ENCODE results near the gene LAMA3. TPM values are rescaled to one million over a fixed set of nuclear protein-coding genes. Genes with fewer than 3 reads are reported as not detected.

Gene LAMA3
- total RNA-seq, 2 donors from 2014 or later, result 31.9 to 41.3 TPM

DNA sequence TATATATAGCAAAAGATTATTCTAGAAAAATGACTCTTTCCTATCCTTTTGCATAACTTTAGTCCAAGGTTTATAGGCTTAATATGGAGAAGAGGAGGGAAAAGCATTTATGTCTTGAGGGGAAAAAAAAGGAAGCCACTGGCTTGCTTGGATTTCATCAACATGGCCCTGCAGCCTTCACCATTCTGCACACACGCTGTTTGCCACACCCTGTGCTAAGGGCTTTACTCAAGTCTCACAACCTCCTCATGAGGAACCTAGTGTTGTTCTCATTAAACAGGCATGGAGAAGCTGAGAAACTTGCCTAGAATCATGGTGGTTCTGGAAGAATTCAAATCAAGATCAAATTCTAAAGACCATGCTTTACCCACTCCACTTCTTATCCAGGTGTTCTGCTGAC, 208.0 kb downstream of the LAMA3 start:
- DNase-seq, result no peak
- H3K36me3 ChIP-seq, result no peaks in the 10 kb centered on the region
- intact Hi-C loops (cut with DNase I), result no loop called here
- H3K27ac ChIP-seq, result no peak overlapping the region
- H3K9ac ChIP-seq (ENCODE audit: low read depth in 2 of 2, low read length in 2 of 2), result no peak overlapping the region
- TF ChIP-seq, protein P1, sequence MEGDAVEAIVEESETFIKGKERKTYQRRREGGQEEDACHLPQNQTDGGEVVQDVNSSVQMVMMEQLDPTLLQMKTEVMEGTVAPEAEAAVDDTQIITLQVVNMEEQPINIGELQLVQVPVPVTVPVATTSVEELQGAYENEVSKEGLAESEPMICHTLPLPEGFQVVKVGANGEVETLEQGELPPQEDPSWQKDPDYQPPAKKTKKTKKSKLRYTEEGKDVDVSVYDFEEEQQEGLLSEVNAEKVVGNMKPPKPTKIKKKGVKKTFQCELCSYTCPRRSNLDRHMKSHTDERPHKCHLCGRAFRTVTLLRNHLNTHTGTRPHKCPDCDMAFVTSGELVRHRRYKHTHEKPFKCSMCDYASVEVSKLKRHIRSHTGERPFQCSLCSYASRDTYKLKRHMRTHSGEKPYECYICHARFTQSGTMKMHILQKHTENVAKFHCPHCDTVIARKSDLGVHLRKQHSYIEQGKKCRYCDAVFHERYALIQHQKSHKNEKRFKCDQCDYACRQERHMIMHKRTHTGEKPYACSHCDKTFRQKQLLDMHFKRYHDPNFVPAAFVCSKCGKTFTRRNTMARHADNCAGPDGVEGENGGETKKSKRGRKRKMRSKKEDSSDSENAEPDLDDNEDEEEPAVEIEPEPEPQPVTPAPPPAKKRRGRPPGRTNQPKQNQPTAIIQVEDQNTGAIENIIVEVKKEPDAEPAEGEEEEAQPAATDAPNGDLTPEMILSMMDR (IDR thresholded peaks at IDR 0.05), result no peak
- H3K4me3 ChIP-seq, result no peak overlapping the region
- no peaks in the 10 kb centered on the region for H3K9me3 ChIP-seq
- no peaks in the 10 kb centered on the region for H3K27me3 ChIP-seq
- no peaks in the 10 kb centered on the region for H3K4me1 ChIP-seq

DNA sequence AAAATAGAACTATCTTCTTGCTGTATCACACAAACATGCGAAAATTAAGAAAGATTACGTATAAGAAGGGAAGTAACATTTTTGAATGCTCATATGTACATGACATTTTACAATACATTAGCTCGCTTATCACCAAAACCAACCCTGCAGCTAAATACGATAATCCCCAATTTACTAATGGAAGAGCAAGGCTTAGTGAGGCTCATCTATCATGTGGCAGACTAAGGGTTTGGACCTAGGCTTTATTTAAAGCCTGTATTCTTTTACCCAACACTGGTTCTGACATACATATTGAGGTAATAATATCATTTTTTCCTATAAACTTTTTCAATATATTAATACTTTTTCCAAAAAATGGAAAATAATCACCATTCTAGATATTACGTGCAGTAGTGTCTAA, 208.5 kb downstream of the LAMA3 start:
- DNase-seq, result no peak
- TF ChIP-seq, protein P1 (IDR thresholded peaks at IDR 0.05), result no peak
- H3K9me3 ChIP-seq, result no peaks in the 10 kb centered on the region
- intact Hi-C loops (cut with DNase I), result no loop called here
- no peaks in the 10 kb centered on the region for H3K36me3 ChIP-seq
- H3K4me3 ChIP-seq, result no peak overlapping the region
- H3K9ac ChIP-seq (ENCODE audit: low read depth in 2 of 2, low read length in 2 of 2), result no peak overlapping the region
- no peaks in the 10 kb centered on the region for H3K27me3 ChIP-seq
- no peak overlapping the region for H3K27ac ChIP-seq
- no peaks in the 10 kb centered on the region for H3K4me1 ChIP-seq

DNA sequence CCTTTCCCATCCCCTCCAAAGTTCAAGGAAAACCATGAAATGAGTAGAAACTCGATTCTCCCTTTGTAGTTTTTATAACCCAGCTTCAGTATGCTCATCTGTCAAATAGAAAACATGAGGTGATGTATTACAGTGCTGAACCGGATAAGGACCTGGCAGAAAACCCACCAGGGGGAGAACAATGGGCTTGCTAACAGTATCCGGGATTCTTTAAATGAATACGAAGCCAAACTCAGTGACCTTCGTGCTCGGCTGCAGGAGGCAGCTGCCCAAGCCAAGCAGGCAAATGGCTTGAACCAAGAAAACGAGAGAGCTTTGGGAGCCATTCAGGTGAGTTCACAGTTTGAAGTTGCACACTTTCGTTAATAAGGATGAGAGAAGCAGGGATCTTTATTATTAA, 211.7 kb downstream of the LAMA3 start:
- H3K27me3 ChIP-seq, result no peaks in the 10 kb centered on the region
- intact Hi-C loops (cut with DNase I), result no loop called here
- no peak overlapping the region for H3K9ac ChIP-seq (ENCODE audit: low read depth in 2 of 2, low read length in 2 of 2)
- H3K36me3 ChIP-seq, result no peaks in the 10 kb centered on the region
- no peaks in the 10 kb centered on the region for H3K9me3 ChIP-seq
- H3K4me3 ChIP-seq, result no peak overlapping the region
- DNase-seq, result no peak
- no peak overlapping the region for H3K27ac ChIP-seq
- no peaks in the 10 kb centered on the region for H3K4me1 ChIP-seq
- TF ChIP-seq, protein P1 (IDR thresholded peaks at IDR 0.05), result no peak

DNA sequence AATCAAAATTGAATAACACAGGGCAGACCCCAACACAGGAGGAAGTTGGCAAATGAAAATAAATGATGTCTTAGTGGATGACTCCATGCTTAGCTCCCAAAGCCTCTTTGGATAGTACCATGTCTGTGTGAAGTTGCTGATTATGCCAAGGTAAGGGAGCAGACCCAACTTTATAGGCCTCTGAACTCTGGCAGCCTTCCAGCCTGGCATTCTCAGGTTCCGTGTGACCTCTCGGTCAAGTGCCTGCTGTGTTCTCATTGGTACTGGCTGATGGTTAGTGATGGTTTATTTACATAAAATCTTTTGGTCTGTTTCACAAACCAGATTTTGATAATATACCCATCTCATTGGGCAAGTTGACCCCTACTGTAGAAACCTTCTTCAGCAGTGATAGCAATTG, 213.1 kb downstream of the LAMA3 start:
- H3K4me1 ChIP-seq, result no peaks in the 10 kb centered on the region
- no peak overlapping the region for H3K27ac ChIP-seq
- H3K36me3 ChIP-seq, result no peaks in the 10 kb centered on the region
- intact Hi-C loops (cut with DNase I), result no loop called here
- DNase-seq, result peak; percentile 69
- H3K27me3 ChIP-seq, result no peaks in the 10 kb centered on the region
- TF ChIP-seq, protein P1 (IDR thresholded peaks at IDR 0.05), result no peak
- no peak overlapping the region for H3K9ac ChIP-seq (ENCODE audit: low read depth in 2 of 2, low read length in 2 of 2)
- no peak overlapping the region for H3K4me3 ChIP-seq
- no peaks in the 10 kb centered on the region for H3K9me3 ChIP-seq

DNA sequence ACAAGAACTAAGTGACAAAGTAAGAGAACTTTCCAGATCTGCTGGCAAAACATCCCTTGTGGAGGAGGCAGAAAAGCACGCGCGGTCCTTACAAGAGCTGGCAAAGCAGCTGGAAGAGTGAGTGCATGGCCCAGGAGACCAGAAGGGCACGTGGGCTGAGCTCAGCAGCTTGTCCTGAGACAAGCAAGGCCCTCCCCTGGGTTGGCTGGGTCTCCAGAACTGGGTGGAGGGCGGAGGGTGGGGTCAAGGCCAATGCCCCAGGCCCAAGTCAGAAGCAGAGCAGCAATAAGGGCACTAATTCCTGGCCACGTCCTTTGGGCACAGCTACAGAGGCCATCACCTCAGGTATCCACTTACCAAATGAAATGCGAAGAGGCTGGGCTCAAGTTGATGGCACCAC, 214.7 kb downstream of the LAMA3 start:
- DNase-seq, result no peak
- Histone ChIP-seq H3K4me3 (no peak overlapping the region), H3K9ac (ENCODE audit: low read depth in 2 of 2, low read length in 2 of 2) (no peak overlapping the region), H3K36me3 (no peaks in the 10 kb centered on the region), H3K27me3 (no peaks in the 10 kb centered on the region), H3K27ac (no peak overlapping the region), H3K4me1 (no peaks in the 10 kb centered on the region), H3K9me3 (no peaks in the 10 kb centered on the region)
- intact Hi-C loops (cut with DNase I), result no loop called here
- TF ChIP-seq, protein P1 (IDR thresholded peaks at IDR 0.05), result no peak

DNA sequence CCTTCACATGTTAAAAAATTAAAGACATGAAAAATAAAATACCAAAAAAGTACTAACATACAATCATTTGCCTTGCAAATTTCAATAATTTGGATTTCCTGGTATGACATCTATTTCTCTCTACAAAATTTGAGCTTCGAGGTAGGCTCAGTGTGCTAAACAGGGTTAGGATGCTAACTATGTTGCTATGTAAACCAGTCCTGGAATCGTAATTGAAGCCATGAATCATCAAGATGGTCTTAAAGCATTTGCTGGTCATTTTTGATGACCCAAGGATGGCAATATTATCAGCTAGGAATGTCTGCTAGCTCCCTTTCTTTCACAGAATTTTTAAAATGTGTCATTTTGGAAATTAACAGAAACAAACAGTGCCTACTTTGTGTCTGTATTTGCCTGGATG, 217.4 kb downstream of the LAMA3 start:
- no peak overlapping the region for H3K27ac ChIP-seq
- TF ChIP-seq, protein P1 (IDR thresholded peaks at IDR 0.05), result no peak
- no peaks in the 10 kb centered on the region for H3K36me3 ChIP-seq
- H3K9me3 ChIP-seq, result no peaks in the 10 kb centered on the region
- intact Hi-C loops (cut with DNase I), result no loop called here
- no peak for DNase-seq
- no peaks in the 10 kb centered on the region for H3K4me1 ChIP-seq
- no peaks in the 10 kb centered on the region for H3K27me3 ChIP-seq
- no peak overlapping the region for H3K9ac ChIP-seq (ENCODE audit: low read depth in 2 of 2, low read length in 2 of 2)
- no peak overlapping the region for H3K4me3 ChIP-seq

Measured in colonic mucosa (tissue), 4 donors.